T47D (cell line): ENCODE data around the gene DNAJB11.

Source experiments
- DNase-seq, 2 experiments: peaks; one replicate each; pipeline versions ENCODE4 v3.0.0 to v3.0.0-alpha.2; 2011 to 2012; ENCODE audit warnings: low read depth in 1 of 2, low spot score in 1 of 2
- JUND ChIP-seq: IDR thresholded peaks from 2 replicates; pipeline ENCODE4 v1.6.1; 2012; ENCODE audit warnings: low read depth
- in situ Hi-C: cut with HindIII; loops from 2 replicates; pipeline ENCODE4 v1.10.0; 2016; ENCODE audit warnings: low sequenced_read_pairs, low pct_unique_long_range_greater_than_20kb

The DNAJB11 gene

DNA sequence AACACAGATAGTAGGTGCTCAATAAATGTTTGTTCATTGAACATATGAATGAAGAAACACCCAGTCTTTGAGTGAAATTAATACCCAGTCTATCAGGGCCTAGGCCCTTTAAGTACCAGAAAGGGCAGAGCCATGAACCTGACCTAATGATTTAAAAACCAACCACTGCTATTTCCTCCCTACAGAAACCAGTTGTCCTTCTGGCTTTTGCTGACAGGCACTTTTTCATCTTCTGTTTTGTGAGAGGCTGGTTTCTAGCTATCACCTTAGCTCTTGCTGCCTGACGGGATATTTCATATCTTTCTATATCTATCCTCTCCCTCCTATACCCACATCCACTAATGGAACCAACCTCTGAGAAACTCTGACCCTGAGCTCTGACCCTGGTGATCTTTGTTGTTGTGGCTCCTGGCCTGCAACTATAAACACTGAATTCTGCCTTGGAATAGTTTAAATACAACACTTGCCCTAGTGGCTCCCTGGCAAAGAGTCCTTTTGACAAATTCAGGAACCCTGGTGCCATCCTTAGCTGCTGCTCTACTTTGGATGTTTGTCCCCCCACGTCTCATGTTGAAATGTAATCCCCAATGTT, 38.2 kb downstream of the DNAJB11 start:
- TF ChIP-seq JUND: no peak
- in situ Hi-C loops: no loop called here
- DNase-seq: no peak

DNA sequence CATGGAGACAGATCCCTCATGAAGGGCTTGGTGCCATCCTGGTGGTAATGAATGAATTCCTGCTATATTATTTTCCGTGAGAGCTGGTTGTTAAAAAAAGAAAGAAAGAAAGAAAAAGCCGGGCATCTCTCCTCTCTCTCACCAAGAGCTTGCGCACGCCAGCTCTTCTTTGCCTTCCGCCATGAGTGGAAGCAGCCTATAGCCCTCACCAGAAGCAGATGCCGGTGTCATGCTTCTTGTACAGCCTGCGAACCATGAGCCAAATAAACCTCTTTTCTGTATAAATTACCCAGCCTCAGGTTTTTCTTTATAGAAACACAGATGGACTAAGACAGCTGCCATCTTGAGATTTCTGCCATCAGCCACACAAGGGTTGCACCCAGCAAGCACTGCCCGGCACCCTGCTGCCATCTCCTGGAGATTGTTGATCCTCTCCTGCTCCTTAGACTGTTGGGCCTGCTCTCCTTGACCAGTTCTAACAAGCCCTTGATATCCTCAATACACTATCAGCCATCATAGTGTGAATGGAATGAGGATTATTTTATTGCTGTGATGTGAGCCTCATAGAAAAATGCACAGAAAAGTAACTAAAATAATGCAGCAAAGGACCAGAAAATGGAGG, 38.8 kb downstream of the DNAJB11 start:
- in situ Hi-C loops: no loop called here
- peak in 1 of 2 experiments; percentile 67 for DNase-seq
- TF ChIP-seq JUND: no peak

DNA sequence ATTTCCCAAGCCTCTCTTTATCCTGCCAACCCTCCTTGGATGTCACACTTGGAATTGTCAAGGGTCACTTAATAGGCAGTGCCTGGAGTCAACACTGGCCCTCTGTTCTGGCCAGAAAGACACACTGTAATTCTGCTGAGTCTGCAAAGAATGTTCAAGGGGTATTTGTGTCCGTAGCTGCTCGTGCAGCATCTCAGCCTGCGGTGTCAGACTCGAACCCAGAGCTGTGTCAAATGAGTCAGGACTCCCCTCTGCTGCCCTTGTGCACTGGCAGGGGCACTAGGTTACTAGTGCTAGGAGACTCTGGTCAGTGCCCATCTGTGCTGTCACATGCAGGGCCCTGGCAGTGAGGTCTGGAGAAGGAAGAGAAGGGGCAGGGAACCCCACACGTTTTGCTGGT, 41.5 kb downstream of the DNAJB11 start:
- no peak for DNase-seq
- TF ChIP-seq JUND: no peak
- in situ Hi-C loops: no loop called here

DNA sequence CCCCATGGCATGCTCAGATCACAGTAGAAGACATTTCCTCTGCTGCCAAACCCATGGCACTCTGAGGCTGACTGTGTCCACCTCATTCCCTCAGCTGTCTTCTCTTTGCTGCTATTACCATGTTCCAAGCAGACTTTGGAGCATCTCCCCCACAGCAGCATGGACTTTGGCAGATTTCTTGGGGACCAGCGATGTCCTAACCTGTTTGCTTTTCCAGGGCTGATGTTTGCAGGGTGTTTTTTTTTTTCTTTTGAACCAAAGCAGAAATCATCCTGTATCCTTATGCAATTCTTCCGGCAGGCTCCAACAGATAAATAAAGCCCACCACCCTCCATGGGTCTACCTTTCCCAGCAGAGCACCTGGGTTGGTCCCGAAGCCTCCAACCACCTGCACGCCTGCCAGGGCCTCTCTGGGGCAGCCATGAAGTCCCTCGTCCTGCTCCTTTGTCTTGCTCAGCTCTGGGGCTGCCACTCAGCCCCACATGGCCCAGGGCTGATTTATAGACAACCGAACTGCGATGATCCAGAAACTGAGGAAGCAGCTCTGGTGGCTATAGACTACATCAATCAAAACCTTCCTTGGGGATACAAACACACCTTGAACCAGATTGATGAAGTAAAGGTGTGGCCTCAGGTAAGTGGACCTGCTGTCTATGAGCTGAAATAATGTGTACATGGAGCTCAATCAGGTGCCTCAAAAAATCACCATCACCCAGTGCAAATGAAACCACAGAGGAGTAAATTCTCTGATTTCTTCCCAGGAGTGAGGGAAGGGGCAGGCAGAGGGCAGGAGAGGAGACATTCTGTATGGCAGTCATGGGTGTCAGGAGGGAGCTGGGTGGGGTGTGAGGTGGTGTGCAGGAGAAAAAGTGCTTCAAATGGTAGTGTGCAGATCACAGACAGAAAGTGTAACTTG, 42.5 kb downstream of the DNAJB11 start, which contains the start of gene AHSG:
AHSG (plus strand) TSS at position 340 of the 916 bp plus-strand sequence; CDS start at position 422, 82 bp downstream.
- in situ Hi-C loops: no loop called here
- no peak for DNase-seq
- no peak for TF ChIP-seq JUND

DNA sequence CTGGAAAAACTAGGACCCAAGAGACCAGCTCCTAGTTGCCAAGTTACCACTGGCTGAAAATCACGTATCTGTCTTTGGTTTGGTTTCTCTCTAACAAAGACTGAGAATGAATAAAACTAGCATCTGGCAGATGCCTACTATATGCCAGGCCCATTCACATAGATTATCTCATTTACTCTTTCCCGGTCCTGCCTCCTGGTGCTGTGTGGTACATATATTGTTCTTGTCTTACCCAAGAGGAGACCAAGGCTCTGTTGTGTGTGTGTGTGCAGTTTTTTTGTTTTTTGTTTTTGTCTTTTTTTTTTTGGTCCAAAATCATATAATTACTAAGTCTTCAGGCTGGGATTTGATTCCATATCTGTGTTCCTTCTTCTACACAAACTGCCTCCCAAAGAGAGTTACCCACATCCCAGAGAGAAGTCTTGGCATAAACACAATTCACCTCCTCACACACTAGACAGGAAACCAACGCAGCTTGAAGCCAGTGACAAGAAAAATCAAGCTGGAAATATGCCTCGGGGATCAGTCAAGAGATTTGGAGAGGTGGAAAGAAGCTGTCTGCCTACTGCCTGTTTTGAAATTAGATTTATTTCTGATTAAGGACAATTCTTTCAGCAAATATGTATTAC, 43.2 kb downstream of the DNAJB11 start:
- in situ Hi-C loops: no loop called here
- no peak for DNase-seq
- TF ChIP-seq JUND: no peak

DNA sequence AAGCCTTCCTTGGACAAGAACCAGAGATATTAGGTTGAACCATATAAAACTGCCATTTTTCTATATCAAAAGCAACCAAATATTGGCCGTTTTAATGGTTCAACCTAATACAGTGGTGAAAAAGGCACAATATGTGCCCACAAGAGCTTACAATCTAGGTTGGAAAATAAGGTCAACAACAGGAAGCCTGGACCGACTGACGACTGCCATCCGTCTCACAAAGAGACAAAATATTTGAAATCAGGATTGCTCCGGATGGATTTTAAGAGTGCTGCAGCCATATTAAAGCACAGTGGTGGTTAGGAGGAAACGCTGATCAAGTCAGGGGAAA, 43.7 kb downstream of the DNAJB11 start:
- no peak for DNase-seq
- TF ChIP-seq JUND: no peak
- in situ Hi-C loops: no loop called here

DNA sequence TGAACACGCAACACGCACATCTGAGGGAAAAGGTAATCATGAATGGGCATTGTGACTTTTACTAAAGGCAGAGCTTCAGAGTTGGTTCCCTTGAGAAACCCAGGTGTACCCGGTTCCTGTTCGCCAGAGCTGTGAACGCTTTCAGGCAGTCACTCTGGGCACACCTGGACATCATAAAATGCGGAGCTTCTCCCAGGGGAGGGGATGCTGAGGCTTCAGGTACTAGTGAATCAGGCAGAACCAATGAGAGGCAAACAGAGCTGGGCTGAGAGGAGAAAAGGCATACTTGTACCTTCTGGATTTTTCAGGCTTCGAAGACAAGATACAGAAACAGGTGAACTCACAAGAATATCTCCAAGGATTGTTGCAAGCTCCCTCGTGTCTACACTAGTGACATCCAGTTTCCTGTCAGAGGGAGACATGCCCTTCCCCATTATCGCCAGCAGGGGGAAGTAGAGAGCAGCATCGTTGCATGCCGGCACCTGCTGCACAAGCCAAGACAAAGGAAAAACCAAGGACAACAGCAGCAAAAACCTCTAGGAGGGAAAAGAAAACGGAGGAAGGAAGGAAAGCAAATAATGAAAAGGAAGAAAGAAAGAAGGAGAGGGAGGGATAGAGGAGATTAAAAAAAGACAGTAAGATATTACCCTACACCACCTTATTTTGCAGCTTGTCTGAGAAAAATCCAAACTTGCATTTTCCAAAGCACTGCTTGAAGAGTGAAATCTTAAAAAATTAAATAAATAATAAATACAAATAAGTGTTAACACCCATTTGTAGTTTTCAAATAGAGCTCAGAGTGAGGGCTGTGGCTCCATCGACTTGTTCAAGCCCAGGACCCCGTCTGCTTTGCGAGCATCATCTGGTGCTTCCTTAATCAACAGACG, 44.3 kb downstream of the DNAJB11 start:
- peak; percentile 92 to 93 for DNase-seq
- in situ Hi-C loops: no loop called here
- no peak for TF ChIP-seq JUND

DNA sequence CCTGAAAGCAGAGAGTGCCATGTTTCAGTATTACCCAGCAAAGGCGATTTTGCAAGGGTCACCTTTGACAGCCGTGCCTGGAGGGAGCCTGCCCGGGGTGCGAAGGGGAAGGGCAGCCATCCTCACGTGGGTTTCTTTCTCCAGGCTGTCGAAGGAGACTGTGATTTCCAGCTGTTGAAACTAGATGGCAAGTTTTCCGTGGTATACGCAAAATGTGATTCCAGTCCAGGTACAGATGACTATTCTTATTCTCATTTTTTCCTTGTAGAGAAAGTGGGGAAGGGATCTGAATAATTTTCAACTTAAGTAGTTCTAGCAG, 45.7 kb downstream of the DNAJB11 start:
- in situ Hi-C loops: no loop called here
- DNase-seq: no peak
- TF ChIP-seq JUND: no peak

DNA sequence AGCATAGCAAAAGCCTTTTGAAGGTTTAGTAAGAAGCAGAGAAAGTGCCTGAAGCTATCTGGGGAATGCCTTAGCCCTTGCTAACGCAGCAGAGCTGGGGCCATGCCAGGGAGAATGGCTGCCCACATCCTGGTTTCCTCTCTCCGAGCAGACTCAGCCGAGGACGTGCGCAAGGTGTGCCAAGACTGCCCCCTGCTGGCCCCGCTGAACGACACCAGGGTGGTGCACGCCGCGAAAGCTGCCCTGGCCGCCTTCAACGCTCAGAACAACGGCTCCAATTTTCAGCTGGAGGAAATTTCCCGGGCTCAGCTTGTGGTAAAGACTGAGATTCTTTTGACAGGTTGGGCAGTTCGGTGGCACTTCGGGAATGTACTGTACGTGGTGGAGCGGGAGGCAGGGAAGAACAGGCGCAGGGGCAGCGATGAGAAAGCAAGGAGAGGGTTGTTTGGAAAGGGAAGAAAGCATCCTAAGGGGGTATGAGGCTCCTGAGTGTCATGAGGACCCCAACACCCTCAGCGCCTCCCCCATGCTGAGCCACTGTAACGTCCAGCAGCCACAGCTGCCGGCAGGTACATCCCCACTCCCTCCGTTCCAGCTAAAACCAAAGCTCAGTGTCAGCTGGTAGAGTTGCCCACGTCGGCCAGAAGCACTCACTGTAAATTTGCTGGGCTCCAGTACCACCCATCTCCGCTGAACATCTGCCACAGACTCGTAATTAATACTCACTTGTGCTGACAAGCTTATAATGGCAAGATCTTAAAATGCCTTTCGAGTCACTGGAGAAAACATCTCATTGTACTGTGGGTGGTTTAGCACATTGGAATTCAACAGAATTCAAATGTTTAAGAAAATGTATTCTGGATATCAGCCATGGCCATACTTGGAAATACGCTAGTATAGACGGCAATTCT, 46.8 kb downstream of the DNAJB11 start:
- DNase-seq: peak; percentile 93 to 97
- in situ Hi-C loops: no loop called here
- no peak for TF ChIP-seq JUND

DNA sequence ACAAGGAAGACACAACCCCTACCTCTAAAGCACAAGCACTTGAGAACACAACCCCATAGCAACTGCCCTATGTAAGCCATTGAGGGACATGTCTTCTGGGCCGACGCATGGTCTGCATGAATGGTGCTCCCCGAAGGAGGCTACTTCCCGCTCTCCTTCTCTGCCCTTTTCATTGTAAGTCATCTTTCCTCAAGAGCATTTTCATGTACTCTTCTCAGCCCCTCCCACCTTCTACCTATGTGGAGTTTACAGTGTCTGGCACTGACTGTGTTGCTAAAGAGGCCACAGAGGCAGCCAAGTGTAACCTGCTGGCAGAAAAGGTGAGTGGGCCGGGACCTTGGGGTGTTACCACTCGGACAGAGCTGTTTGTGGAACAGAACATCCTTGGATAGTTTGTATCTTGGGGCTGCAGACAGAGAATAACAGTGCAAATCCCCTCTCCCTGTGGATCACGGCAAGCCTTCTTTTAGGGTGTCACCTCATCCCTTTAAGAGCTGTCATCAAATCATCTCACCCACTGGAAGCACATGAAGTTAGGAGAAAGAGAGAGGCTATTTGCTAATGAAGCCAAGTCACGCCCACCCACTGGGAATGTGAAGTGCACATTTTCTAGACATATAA, 47.9 kb downstream of the DNAJB11 start:
- TF ChIP-seq JUND: no peak
- DNase-seq: no peak
- in situ Hi-C loops: no loop called here

DNA sequence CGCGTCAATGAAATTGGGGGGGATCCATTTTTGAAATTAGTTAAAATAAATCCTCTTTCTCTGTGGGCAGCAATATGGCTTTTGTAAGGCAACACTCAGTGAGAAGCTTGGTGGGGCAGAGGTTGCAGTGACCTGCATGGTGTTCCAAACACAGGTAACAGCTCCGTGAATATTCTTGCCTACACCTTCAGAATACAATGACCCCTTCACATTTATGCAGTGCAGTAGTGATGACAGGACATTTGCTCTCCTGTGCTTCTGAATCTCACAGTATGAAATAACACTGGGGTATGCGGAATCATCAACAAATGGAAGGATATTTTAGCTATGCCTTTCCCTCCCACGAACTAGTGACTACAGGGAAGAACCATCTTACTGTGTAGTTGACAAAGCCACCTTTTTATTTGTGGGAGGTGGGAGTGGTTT, 49.3 kb downstream of the DNAJB11 start:
- in situ Hi-C loops: no loop called here
- TF ChIP-seq JUND: no peak

More for the DNA sequence above, 49.3 kb downstream of the DNAJB11 start:
- no peak for DNase-seq
